ENCODE data around the gene GGA1.
A peak's percentile ranks its signal among the peaks of the same experiment; 100 is the strongest.

GGA1 gene

DNA sequence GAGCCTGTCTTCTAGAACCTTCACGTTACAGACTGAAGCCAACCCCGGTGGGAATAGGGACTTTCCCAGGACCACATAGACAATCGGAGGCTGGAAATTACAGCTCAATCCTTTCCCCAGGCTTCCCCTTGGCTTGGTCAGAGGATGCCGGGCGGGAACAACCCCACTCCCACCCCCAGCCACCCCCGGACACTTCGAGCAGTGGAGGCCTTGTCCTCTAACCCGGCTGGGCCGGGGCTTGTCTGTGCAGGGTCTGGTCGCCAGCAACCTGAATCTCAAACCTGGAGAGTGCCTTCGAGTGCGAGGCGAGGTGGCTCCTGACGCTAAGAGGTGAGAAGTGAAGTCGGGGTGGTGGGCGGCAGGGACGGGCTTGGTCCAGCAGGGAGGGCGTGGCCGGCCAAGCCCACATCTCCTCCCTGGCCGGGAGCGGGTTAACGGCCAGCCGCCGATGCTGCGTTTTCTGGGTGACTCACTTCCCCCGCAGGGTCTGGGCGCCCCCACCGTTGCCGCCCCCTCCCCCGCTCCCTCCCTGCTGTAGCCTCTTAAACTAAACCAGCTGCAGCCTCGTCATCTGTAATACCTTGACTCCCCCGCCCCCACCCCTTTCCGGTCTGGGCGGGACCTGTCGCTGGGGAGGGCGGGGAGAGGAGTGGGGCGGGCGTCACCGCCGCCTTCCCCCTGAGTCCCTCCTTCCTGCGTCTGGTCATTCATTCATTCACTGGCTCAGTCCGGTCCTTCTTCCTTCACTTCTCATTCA is 68.3 kb downstream of the GGA1 start:
- peak overlapping the region; percentile 99 for H3K4me3 ChIP-seq (ENCODE audit: control insufficient read depth, low read depth, low read length)
- TF ChIP-seq, protein P1, sequence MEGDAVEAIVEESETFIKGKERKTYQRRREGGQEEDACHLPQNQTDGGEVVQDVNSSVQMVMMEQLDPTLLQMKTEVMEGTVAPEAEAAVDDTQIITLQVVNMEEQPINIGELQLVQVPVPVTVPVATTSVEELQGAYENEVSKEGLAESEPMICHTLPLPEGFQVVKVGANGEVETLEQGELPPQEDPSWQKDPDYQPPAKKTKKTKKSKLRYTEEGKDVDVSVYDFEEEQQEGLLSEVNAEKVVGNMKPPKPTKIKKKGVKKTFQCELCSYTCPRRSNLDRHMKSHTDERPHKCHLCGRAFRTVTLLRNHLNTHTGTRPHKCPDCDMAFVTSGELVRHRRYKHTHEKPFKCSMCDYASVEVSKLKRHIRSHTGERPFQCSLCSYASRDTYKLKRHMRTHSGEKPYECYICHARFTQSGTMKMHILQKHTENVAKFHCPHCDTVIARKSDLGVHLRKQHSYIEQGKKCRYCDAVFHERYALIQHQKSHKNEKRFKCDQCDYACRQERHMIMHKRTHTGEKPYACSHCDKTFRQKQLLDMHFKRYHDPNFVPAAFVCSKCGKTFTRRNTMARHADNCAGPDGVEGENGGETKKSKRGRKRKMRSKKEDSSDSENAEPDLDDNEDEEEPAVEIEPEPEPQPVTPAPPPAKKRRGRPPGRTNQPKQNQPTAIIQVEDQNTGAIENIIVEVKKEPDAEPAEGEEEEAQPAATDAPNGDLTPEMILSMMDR (conservative IDR thresholded peaks at IDR 0.05; ENCODE audit: control insufficient read depth, insufficient read depth, low read depth, low read length) = no peak
- DNase-seq (ENCODE audit: low read depth) = peak; percentile 97

DNA sequence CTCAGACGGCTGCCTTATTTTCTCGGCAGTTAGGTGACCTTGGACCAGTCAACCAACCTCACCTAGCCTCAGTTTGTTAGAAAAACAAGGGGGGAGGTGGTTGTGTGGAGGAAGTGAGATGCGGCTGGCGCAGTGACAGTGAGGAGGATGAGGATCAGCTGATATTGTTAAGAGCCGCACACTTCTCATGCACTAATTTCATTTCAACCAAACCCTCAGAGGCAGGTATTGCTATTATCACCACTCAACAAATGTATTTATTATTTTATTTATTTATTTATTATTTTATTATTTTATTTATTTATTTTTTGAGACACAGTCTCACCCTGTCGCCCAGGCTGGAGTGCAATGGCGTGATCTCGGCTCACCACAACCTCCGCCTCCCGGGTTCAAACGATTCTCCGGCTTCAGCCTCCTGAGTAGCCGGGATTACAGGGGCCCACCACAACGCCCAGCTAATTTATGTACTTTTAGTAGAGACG is 68.9 kb downstream of the GGA1 start:
- H3K4me3 ChIP-seq (ENCODE audit: control insufficient read depth, low read depth, low read length) = peak overlapping the region; percentile 99
- TF ChIP-seq, protein P1 (conservative IDR thresholded peaks at IDR 0.05; ENCODE audit: control insufficient read depth, insufficient read depth, low read depth, low read length) = no peak
- no peak for DNase-seq (ENCODE audit: low read depth)

DNA sequence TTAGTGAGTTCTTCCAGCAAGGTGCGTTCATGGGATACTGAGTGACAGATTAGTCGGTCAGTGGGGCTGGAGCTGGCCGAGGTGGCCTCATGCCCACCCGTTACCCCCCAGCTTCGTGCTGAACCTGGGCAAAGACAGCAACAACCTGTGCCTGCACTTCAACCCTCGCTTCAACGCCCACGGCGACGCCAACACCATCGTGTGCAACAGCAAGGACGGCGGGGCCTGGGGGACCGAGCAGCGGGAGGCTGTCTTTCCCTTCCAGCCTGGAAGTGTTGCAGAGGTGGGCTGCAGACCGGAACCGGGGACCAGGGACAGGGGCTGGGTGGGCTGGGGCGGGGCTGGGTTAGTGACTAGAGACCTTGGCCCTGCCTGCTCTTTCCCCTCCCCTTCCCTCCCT is 69.7 kb downstream of the GGA1 start:
- H3K4me3 ChIP-seq (ENCODE audit: control insufficient read depth, low read depth, low read length) = peak overlapping the region; percentile 99
- no peak for DNase-seq (ENCODE audit: low read depth)
- TF ChIP-seq, protein P1 (conservative IDR thresholded peaks at IDR 0.05; ENCODE audit: control insufficient read depth, insufficient read depth, low read depth, low read length) = no peak

DNA sequence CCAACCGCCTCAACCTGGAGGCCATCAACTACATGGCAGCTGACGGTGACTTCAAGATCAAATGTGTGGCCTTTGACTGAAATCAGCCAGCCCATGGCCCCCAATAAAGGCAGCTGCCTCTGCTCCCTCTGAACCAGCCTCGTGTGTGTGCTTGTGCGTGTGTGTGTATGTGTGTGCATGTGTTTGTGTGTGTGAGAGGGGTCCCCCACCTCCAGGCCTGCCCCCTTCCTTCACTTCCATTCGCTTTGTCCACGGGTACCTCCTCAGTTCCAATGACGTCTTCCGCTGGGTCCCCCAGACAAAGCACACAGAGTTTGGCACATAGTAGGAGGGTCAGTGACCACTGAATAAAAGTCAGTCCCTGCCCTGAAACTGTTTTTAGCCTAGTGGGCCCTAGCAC is 71.0 kb downstream of the GGA1 start:
- no peak overlapping the region for H3K4me3 ChIP-seq (ENCODE audit: control insufficient read depth, low read depth, low read length)
- TF ChIP-seq, protein P1 (conservative IDR thresholded peaks at IDR 0.05; ENCODE audit: control insufficient read depth, insufficient read depth, low read depth, low read length) = no peak
- DNase-seq (ENCODE audit: low read depth) = no peak

DNA sequence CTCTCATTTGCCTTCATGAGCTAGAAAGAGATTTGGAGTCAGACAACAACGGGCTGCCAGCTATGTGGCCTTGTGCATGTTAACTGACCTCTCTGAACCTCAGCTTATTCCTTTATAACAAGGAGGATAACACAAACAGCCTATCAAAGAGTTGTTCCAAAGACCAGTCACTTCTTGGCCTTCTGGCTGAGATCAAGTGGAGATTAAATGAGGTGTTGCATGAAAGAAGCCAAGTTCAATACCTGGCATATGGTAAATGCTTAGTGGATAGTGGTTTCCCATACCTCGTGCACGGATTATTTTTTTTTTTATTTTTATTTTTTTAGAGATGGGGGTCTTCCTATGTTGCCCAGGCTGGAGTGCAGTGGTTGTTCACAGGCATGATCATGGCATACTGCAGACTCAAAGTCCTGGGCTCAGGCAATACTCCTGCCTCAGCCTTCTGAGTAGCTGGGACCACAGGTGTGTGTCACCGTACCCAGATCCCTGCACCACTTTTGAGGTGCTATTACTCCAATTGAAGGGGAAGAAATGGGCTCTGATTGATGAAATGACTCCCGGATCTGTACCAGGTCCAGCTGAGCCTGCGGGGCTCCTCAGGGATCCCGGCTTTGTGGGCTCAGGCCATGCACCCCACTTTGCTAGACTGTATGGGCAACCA is 71.7 kb downstream of the GGA1 start:
- TF ChIP-seq, protein P1 (conservative IDR thresholded peaks at IDR 0.05; ENCODE audit: control insufficient read depth, insufficient read depth, low read depth, low read length) = no peak
- peak; percentile 55 for DNase-seq (ENCODE audit: low read depth)
- H3K4me3 ChIP-seq (ENCODE audit: control insufficient read depth, low read depth, low read length) = no peak overlapping the region

DNA sequence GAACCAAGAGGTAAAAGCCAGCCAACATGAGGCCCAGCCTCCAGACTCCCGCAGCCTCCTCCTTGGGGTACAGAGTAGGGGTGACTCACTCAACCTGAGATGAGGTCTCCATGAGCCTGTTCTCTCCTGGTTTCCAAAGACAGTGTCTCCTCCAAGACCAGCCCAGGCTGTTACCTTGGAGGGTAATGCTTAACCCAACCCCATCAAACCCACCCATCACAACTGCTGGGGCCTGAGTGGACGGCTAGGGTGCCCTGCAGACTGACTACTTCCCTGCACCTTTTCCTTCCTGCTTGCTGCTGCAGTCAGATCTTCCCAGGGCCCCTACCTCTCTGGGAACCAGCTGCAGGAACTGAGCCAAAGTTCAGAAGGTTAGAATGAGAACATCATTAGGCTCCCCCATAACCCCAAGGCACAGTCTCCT is 72.4 kb downstream of the GGA1 start:
- DNase-seq (ENCODE audit: low read depth) = peak; percentile 81
- TF ChIP-seq, protein P1 (conservative IDR thresholded peaks at IDR 0.05; ENCODE audit: control insufficient read depth, insufficient read depth, low read depth, low read length) = no peak

More for the DNA sequence above, 72.4 kb downstream of the GGA1 start:
- H3K4me3 ChIP-seq (ENCODE audit: control insufficient read depth, low read depth, low read length) = no peak overlapping the region
